Endothelial cell of umbilical vein (primary cell): Measurements from ENCODE around the gene RAB10. TPM values are rescaled to one million over a fixed set of nuclear protein-coding genes. Genes with fewer than 3 reads are reported as not detected.

Source experiments
- BruUV-seq: library from RNA; stranded (reverse); fragments of 400-500 nt; replicated peaks from 2 replicates; lab custom pipeline; 2021; lab: Mats Ljungman, UMichigan
- CTCF ChIA-PET: fragments of 300-600, 350-600 bp; sonication (Branson Sonifier 250); formaldehyde crosslinking; loops from one replicate; lab custom pipeline; 2021; ENCODE audit warnings: antibody characterized with exemption, inconsistent platforms; lab: Charles Lee
- POLR2A ChIA-PET: fragments of 300-600, 350-600 bp; sonication (Branson Sonifier 250); formaldehyde crosslinking; loops from one replicate; lab custom pipeline; 2021; ENCODE audit warnings: antibody characterized with exemption, inconsistent platforms; lab: Charles Lee
- DNase-seq: peaks from one replicate; pipeline ENCODE4 v3.0.0-alpha.2; 2011; ENCODE audit warnings: low read depth, low spot score
- FAIRE-seq: peaks from 2 replicates; lab custom pipeline; 2011; peaks lifted over from hg19 to GRCh38; lab: Jason Lieb, UNC
- H2AFZ ChIP-seq: 2 replicates; pipeline ENCODE4 v1.6.0; 2012; ENCODE audit warnings: low read depth, low read length, control low read depth, inconsistent platforms
- H3K27ac ChIP-seq: 2 replicates; pipeline ENCODE4 v1.5.1; 2011; ENCODE audit warnings: low read depth, mild to moderate bottlenecking, control low read depth, low read length, moderate library complexity; ENCODE audit not compliant: insufficient read depth
- H3K27me3 ChIP-seq, 2 experiments: 2 replicates each; pipeline versions ENCODE4 v1.6.0 to v1.6.1; 2011; ENCODE audit warnings: low read length in 2 of 2, mixed read lengths in 1 of 2; ENCODE audit not compliant: control insufficient read depth in 2 of 2, insufficient read depth in 2 of 2
- H3K36me3 ChIP-seq, 2 experiments: 2 replicates in 1 of 2; 3 replicates in 1 of 2; pipeline ENCODE4 v1.5.1; 2011; ENCODE audit warnings: low read length in 2 of 2, mild to moderate bottlenecking in 1 of 2, moderate library complexity in 1 of 2; ENCODE audit not compliant: control insufficient read depth in 2 of 2, insufficient read depth in 2 of 2; ENCODE audit errors: extremely low read depth in 1 of 2
- H3K4me1 ChIP-seq: 3 replicates; pipeline ENCODE4 v1.5.1; 2011; ENCODE audit warnings: mild to moderate bottlenecking, low read length; ENCODE audit not compliant: control insufficient read depth, insufficient read depth; ENCODE audit errors: extremely low read depth
- H3K4me2 ChIP-seq: 2 replicates; pipeline ENCODE4 v1.6.1; 2011; ENCODE audit warnings: low read length, control low read depth, mixed read lengths; ENCODE audit not compliant: insufficient read depth
- H3K4me3 ChIP-seq, 3 experiments: fragments of 200-600 bp in 1 of 3; sonication (generic), shearing (Covaris generic) in 1 of 3; replicated peaks in 1 of 3; 2 replicates each; pipeline ENCODE4 v1.5.1; 2011 to 2016; ENCODE audit warnings: control low read depth in 3 of 3, low read length in 3 of 3, mild to moderate bottlenecking in 2 of 3, inconsistent platforms in 1 of 3, low read depth in 1 of 3, moderate library complexity in 1 of 3; ENCODE audit not compliant: insufficient read depth in 1 of 3
- H3K79me2 ChIP-seq: 2 replicates; pipeline ENCODE4 v1.6.0; 2012; ENCODE audit warnings: low read length, inconsistent platforms; ENCODE audit not compliant: control insufficient read depth, insufficient read depth
- H3K9ac ChIP-seq: replicated peaks from 2 replicates; pipeline ENCODE3; 2011; ENCODE audit warnings: low read length, control low read depth; ENCODE audit not compliant: insufficient read depth; ENCODE audit errors: extremely low read depth
- H3K9me1 ChIP-seq: replicated peaks from 3 replicates; pipeline ENCODE4 v1.6.0; 2011; ENCODE audit warnings: mild to moderate bottlenecking, low read length; ENCODE audit not compliant: control insufficient read depth, insufficient read depth; ENCODE audit errors: extremely low read depth
- H3K9me3 ChIP-seq: replicated peaks from 2 replicates; pipeline ENCODE4 v1.5.1; 2012; ENCODE audit warnings: low read length, inconsistent platforms; ENCODE audit not compliant: control insufficient read depth, insufficient read depth
- H4K20me1 ChIP-seq: replicated peaks from 2 replicates; pipeline ENCODE3; 2011; ENCODE audit warnings: mild to moderate bottlenecking, low read length; ENCODE audit not compliant: control insufficient read depth, insufficient read depth; ENCODE audit errors: extremely low read depth
- EZH2 ChIP-seq: IDR thresholded peaks from 2 replicates; pipeline ENCODE4 v1.6.1; 2012; ENCODE audit warnings: borderline replicate concordance, low read depth, mild to moderate bottlenecking, moderate library complexity, low read length, inconsistent platforms; ENCODE audit not compliant: severe bottlenecking
- FOS ChIP-seq: IDR thresholded peaks from 2 replicates; pipeline ENCODE4 v1.6.1; 2011; ENCODE audit warnings: mild to moderate bottlenecking, low read length, moderate library complexity, borderline replicate concordance; ENCODE audit not compliant: insufficient read depth
- GATA2 ChIP-seq: IDR thresholded peaks from 2 replicates; pipeline ENCODE4 v1.7.0; 2011; ENCODE audit warnings: low read depth, mild to moderate bottlenecking, moderate library complexity, mixed read lengths, low read length; ENCODE audit not compliant: insufficient read length, insufficient read depth
- MYC ChIP-seq: IDR thresholded peaks from one replicate; pipeline ENCODE4 v1.6.1; 2011; ENCODE audit warnings: mild to moderate bottlenecking, low read depth, low read length
- POLR2AphosphoS5 ChIP-seq: IDR thresholded peaks from 2 replicates; pipeline ENCODE4 v1.6.1; 2012; ENCODE audit warnings: low read depth, mild to moderate bottlenecking, control low read depth, low read length, moderate library complexity; ENCODE audit not compliant: insufficient read depth
- dilution Hi-C: fragments of 300-500 bp; cut with MboI; formaldehyde crosslinking; loops from one replicate; pipeline ENCODE4 v1.15.0; 2019; ENCODE audit warnings: low sequenced_read_pairs; ENCODE audit not compliant: extremely low pct_ligation_motif_present
- intact Hi-C: fragments of 100-400 bp; cut with micrococcal nuclease; formaldehyde crosslinking; loops from one replicate; pipeline ENCODE4 v1.10.0; 2022
- polyA plus RNA-seq, 4 experiments: library from polyadenylated mRNA; depleted of rRNA in 3 of 4; stranded (reverse) in 3 of 4; unstranded in 1 of 4; fragments of >200 nt; gene quantifications; 2 replicates each; pipeline versions ENCODE4 v1.2.1 to v1.2.3, GENCODE V29; 2011 to 2012; ENCODE audit warnings: missing spikeins in 1 of 4
- total RNA-seq: library from RNA; stranded (reverse); gene quantifications from 2 replicates; pipeline ENCODE4 v1.2.3, GENCODE V29; 2021
- TF ChIP-seq, protein P1 (sequence below), 2 donors: IDR thresholded peaks; 1 replicate in 1 of 2; 2 replicates in 1 of 2; pipeline ENCODE4 v1.5.1; 2011; ENCODE audit warnings: low read length in 2 of 2, mild to moderate bottlenecking in 2 of 2, moderate library complexity in 2 of 2, control low read depth in 1 of 2, inconsistent platforms in 1 of 2, low read depth in 1 of 2; ENCODE audit not compliant: insufficient read depth in 1 of 2; ENCODE audit errors: extremely low read depth in 1 of 2
- TF ChIP-seq, protein P2 (sequence below): IDR thresholded peaks from 2 replicates; pipeline ENCODE4 v1.6.1; 2011; ENCODE audit not compliant: insufficient read depth, insufficient read length

RAB10 gene
- total and polyA plus RNA-seq, 2 donors (not counting 3 experiments of a cell fraction or from before 2014, with no cell fraction given): 45.1 to 104 TPM

DNA sequence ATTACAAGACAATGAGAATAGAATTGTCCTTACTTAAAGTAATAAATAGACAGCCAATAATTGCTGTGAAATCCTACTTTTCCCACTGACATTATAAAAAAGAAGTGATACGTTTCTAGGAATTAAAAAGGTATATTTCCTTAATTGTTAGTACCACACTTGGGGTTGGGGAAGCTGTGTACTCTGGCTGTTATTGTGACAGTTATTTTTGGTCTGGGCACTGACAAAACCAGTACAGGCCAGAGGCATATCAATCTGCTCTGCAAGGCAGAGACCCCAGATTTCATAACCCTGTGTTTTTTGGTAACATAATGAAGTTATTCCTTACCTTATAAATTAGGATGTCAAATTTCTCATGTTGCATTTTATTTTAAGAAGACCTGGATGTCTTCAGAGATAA, 66.5 kb downstream of the RAB10 start:
- Histone ChIP-seq H3K4me2 (no peak overlapping the region), H3K9me1 (no peaks in the 10 kb centered on the region), H3K4me1 (no peaks in the 10 kb centered on the region), H3K4me3 (no peak overlapping the region), H3K27me3 (no peaks in the 10 kb centered on the region), H2AFZ (no peak overlapping the region), H3K9ac (no peak overlapping the region), H4K20me1 (peaks cover 4% of the 10 kb centered on the region), H3K9me3 (no peaks in the 10 kb centered on the region), H3K36me3 (peaks cover 2% of the 10 kb centered on the region in 2 experiments), H3K79me2 (peaks cover 80% of the 10 kb centered on the region), H3K27ac (no peak overlapping the region)
- intact Hi-C loops (no loop called here), dilution Hi-C loops (no loop called here)
- ChIA-PET POLR2A (no interaction called here), CTCF (interaction anchor here (0.8 kb wide), 1 partner anchor 36 kb away, joined by 3 read pairs; no protein-coding TSS in a partner anchor)
- TSS peak; percentile 3 for BruUV-seq
- DNase-seq (no peak), FAIRE-seq (no peak)
- no peak for TF ChIP-seq POLR2AphosphoS5
- TF ChIP-seq GATA2: no peak
- TF ChIP-seq EZH2: no peak
- TF ChIP-seq, protein P1, sequence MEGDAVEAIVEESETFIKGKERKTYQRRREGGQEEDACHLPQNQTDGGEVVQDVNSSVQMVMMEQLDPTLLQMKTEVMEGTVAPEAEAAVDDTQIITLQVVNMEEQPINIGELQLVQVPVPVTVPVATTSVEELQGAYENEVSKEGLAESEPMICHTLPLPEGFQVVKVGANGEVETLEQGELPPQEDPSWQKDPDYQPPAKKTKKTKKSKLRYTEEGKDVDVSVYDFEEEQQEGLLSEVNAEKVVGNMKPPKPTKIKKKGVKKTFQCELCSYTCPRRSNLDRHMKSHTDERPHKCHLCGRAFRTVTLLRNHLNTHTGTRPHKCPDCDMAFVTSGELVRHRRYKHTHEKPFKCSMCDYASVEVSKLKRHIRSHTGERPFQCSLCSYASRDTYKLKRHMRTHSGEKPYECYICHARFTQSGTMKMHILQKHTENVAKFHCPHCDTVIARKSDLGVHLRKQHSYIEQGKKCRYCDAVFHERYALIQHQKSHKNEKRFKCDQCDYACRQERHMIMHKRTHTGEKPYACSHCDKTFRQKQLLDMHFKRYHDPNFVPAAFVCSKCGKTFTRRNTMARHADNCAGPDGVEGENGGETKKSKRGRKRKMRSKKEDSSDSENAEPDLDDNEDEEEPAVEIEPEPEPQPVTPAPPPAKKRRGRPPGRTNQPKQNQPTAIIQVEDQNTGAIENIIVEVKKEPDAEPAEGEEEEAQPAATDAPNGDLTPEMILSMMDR (IDR thresholded peaks at IDR 0.05; ENCODE audit: extremely low read depth in 1 of 2, insufficient read depth in 1 of 2, low read depth in 1 of 2, low read length in 2 of 2): no peak
- no peak for TF ChIP-seq FOS
- no peak for TF ChIP-seq MYC
- TF ChIP-seq, protein P2, sequence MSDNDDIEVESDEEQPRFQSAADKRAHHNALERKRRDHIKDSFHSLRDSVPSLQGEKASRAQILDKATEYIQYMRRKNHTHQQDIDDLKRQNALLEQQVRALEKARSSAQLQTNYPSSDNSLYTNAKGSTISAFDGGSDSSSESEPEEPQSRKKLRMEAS: no peak
